ENCODE measurements around the gene KRT5.

DNA sequence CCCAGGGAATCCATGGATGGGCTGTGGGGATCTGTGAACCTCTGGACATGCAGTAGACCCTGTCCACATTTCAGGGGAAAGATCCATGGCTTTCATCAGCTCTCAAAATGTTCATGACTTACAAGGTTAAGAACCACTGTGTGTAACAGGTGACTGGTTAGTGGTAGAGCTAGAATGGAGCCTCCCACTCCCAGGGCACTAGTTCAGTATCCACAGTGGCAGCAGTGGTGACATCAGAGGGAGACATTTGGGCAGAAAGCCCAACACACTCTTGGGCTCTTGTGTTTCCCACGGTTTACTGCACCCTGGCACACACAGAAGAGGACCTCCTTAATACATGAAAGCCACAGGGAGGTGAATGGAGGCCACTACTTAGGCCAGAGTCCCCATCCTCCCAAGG lies 44.4 kb upstream of the KRT5 start:
- TF ChIP-seq, protein P1, sequence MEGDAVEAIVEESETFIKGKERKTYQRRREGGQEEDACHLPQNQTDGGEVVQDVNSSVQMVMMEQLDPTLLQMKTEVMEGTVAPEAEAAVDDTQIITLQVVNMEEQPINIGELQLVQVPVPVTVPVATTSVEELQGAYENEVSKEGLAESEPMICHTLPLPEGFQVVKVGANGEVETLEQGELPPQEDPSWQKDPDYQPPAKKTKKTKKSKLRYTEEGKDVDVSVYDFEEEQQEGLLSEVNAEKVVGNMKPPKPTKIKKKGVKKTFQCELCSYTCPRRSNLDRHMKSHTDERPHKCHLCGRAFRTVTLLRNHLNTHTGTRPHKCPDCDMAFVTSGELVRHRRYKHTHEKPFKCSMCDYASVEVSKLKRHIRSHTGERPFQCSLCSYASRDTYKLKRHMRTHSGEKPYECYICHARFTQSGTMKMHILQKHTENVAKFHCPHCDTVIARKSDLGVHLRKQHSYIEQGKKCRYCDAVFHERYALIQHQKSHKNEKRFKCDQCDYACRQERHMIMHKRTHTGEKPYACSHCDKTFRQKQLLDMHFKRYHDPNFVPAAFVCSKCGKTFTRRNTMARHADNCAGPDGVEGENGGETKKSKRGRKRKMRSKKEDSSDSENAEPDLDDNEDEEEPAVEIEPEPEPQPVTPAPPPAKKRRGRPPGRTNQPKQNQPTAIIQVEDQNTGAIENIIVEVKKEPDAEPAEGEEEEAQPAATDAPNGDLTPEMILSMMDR (IDR thresholded peaks at IDR 0.05) = no peak
- TF ChIP-seq POLR2A (IDR thresholded peaks at IDR 0.05) = no peak

Data from right lobe of liver (tissue), 4 donors.